Parathyroid adenoma (tissue), 2 donors: ENCODE measurements around the gene CALML6.

ENCODE experiments used
- H2AFZ ChIP-seq: fragments of 300-600 bp; sonication (generic); one replicate; pipeline ENCODE4 v1.7.0; 2017; ENCODE audit warnings: antibody characterized with exemption, mild to moderate bottlenecking
- H3K27ac ChIP-seq: fragments of 300-600 bp; sonication (generic); one replicate; pipeline ENCODE4 v1.7.0; 2017
- H3K27me3 ChIP-seq: fragments of 300-600 bp; sonication (generic); one replicate; pipeline ENCODE4 v1.7.0; 2017; ENCODE audit warnings: low read length; ENCODE audit not compliant: control insufficient read depth, insufficient read depth
- H3K36me3 ChIP-seq: fragments of 300-600 bp; sonication (generic); one replicate; pipeline ENCODE4 v1.7.0; 2017; ENCODE audit warnings: low read length; ENCODE audit not compliant: control insufficient read depth, insufficient read depth
- H3K4me1 ChIP-seq: fragments of 300-600 bp; sonication (generic); one replicate; pipeline ENCODE4 v1.7.0; 2017; ENCODE audit warnings: control low read depth
- H3K4me2 ChIP-seq: fragments of 300-600 bp; sonication (generic); one replicate; pipeline ENCODE4 v1.7.0; 2017; ENCODE audit warnings: low read length
- H3K4me3 ChIP-seq: fragments of 300-600 bp; sonication (generic); one replicate; pipeline ENCODE4 v1.7.0; 2017; ENCODE audit warnings: low read depth, low read length
- H3K79me2 ChIP-seq: fragments of 300-600 bp; sonication (generic); one replicate; pipeline ENCODE4 v1.7.0; 2017; ENCODE audit warnings: control low read depth
- H3K9ac ChIP-seq: fragments of 300-600 bp; sonication (generic); one replicate; pipeline ENCODE4 v1.7.0; 2017; ENCODE audit warnings: mild to moderate bottlenecking
- H3K9me3 ChIP-seq: fragments of 300-600 bp; sonication (generic); one replicate; pipeline ENCODE4 v1.7.0; 2017; ENCODE audit warnings: low read length; ENCODE audit not compliant: control insufficient read depth
- CTCF ChIP-seq: fragments of 300-600 bp; sonication (generic); IDR thresholded peaks from one replicate; pipeline ENCODE4 v1.7.0; 2017; ENCODE audit warnings: antibody characterized with exemption, mild to moderate bottlenecking
- donor health status: primary hyperparathyroidism.

Gene CALML6

GRCh38 chr1:1918901-1919303 is 3.8 kb downstream of the CALML6 start, which contains the start of gene TMEM52:
Gene TMEM52 (minus strand): TSS chr1:1919279. CDS start chr1:1919265, 14 bp downstream.
- Histone ChIP-seq H3K27ac (no peak within 1 kb of the TSS), H3K4me2 (peak within 1 kb of the TSS; percentile 70), H3K36me3 (no peaks in the 10 kb centered on the region), H3K79me2 (no peaks in the 10 kb centered on the region), H2AFZ (peak within 1 kb of the TSS; percentile 75), H3K9me3 (no peaks in the 10 kb centered on the region), H3K9ac (no peak within 1 kb of the TSS), H3K27me3 (no peaks in the 10 kb centered on the region), H3K4me1 (no peaks in the 10 kb centered on the region), H3K4me3 (peak within 1 kb of the TSS; percentile 50)
- TF ChIP-seq CTCF, result no peak

- no peaks in the 10 kb centered on the region for H3K4me1 ChIP-seq
- peak overlapping the region; percentile 70 for H3K4me2 ChIP-seq
- no peak for TF ChIP-seq CTCF
- H3K27ac ChIP-seq, result no peak overlapping the region
- no peaks in the 10 kb centered on the region for H3K9me3 ChIP-seq
- H3K27me3 ChIP-seq, result no peaks in the 10 kb centered on the region
- no peak overlapping the region for H3K9ac ChIP-seq
- H2AFZ ChIP-seq, result peak overlapping the region; percentile 50
- H3K79me2 ChIP-seq, result no peaks in the 10 kb centered on the region
- no peaks in the 10 kb centered on the region for H3K36me3 ChIP-seq
- peak overlapping the region; percentile 50 for H3K4me3 ChIP-seq
Measured at GRCh38 chr1:1919304-1920056, 4.4 kb downstream of the CALML6 start.

GRCh38 chr1:1920057-1920607 is 5.1 kb downstream of the CALML6 start:
- Histone ChIP-seq H3K9ac (no peak overlapping the region), H2AFZ (no peak overlapping the region), H3K9me3 (no peaks in the 10 kb centered on the region), H3K4me1 (no peaks in the 10 kb centered on the region), H3K4me2 (no peak overlapping the region), H3K27me3 (no peaks in the 10 kb centered on the region), H3K79me2 (no peaks in the 10 kb centered on the region), H3K36me3 (no peaks in the 10 kb centered on the region), H3K27ac (no peak overlapping the region), H3K4me3 (no peak overlapping the region)
- no peak for TF ChIP-seq CTCF

GRCh38 chr1:1920608-1921458 is 5.8 kb downstream of the CALML6 start:
- Histone ChIP-seq H3K9ac (no peak overlapping the region), H3K4me2 (no peak overlapping the region), H2AFZ (no peak overlapping the region), H3K4me3 (no peak overlapping the region), H3K79me2 (no peaks in the 10 kb centered on the region), H3K4me1 (no peaks in the 10 kb centered on the region), H3K27me3 (no peaks in the 10 kb centered on the region), H3K36me3 (no peaks in the 10 kb centered on the region), H3K9me3 (no peaks in the 10 kb centered on the region), H3K27ac (no peak overlapping the region)
- no peak for TF ChIP-seq CTCF
